Bronchial epithelial cell (primary cell): Measurements from ENCODE around the gene FAM153A. TPM values are rescaled to one million over a fixed set of nuclear protein-coding genes. Genes with fewer than 3 reads are reported as not detected.
"Not testable (repeated sequence)": the region's sequence is repeated elsewhere in the genome, so short reads cannot be mapped to it uniquely, and the experiment has no call there.

Source experiments
- DNase-seq: peaks from one replicate; pipeline ENCODE4 v3.0.0-alpha.2; 2010; ENCODE audit warnings: low read depth
- FAIRE-seq: peaks from 2 replicates; lab custom pipeline; 2011; peaks lifted over from hg19 to GRCh38; lab: Jason Lieb, UNC
- H3K27me3 ChIP-seq: 2 replicates; pipeline ENCODE4 v1.5.1; 2011; ENCODE audit warnings: low read length; ENCODE audit not compliant: control insufficient read depth, insufficient read depth
- H3K36me3 ChIP-seq: 2 replicates; pipeline ENCODE4 v1.5.1; 2011; ENCODE audit warnings: low read length; ENCODE audit not compliant: control insufficient read depth, insufficient read depth
- H3K4me3 ChIP-seq: 2 replicates; pipeline ENCODE4 v1.5.1; 2011; ENCODE audit warnings: mild to moderate bottlenecking, low read depth, low read length, control low read depth
- total RNA-seq: library from RNA; depleted of rRNA; stranded (reverse); fragments of >200 nt; gene quantifications from 2 replicates; pipeline ENCODE4 v1.2.1, GENCODE V29; 2014

The FAM153A gene
- total RNA-seq, 1 donor from 2014 or later, result 0.26 TPM

GRCh38 chr5:177695356-177695930 is 87.3 kb downstream of the FAM153A start:
- not testable (repeated sequence) for H3K36me3 ChIP-seq, H3K4me3 ChIP-seq, DNase-seq, FAIRE-seq, H3K27me3 ChIP-seq

- not testable (repeated sequence) for DNase-seq, H3K36me3 ChIP-seq, FAIRE-seq, H3K27me3 ChIP-seq, H3K4me3 ChIP-seq
These were observed 88.2 kb downstream of the FAM153A start for GRCh38 chr5:177694518-177694835.

GRCh38 chr5:177693671-177694517 is 88.8 kb downstream of the FAM153A start:
- DNase-seq, H3K36me3 ChIP-seq, H3K4me3 ChIP-seq, H3K27me3 ChIP-seq: not testable (repeated sequence)
- FAIRE-seq, result peak; percentile 43

GRCh38 chr5:177692969-177693368 is 89.7 kb downstream of the FAM153A start:
- FAIRE-seq, DNase-seq, H3K27me3 ChIP-seq, H3K36me3 ChIP-seq, H3K4me3 ChIP-seq: not testable (repeated sequence)

GRCh38 chr5:177692507-177692906 is 90.2 kb downstream of the FAM153A start:
- not testable (repeated sequence) for H3K36me3 ChIP-seq, FAIRE-seq, H3K27me3 ChIP-seq, H3K4me3 ChIP-seq, DNase-seq

- H3K36me3 ChIP-seq, H3K27me3 ChIP-seq, DNase-seq, FAIRE-seq, H3K4me3 ChIP-seq: not testable (repeated sequence)
These were observed 93.6 kb downstream of the FAM153A start for GRCh38 chr5:177689011-177689610.

GRCh38 chr5:177688091-177688490 is 94.6 kb downstream of the FAM153A start:
- H3K4me3 ChIP-seq, FAIRE-seq, DNase-seq, H3K27me3 ChIP-seq, H3K36me3 ChIP-seq: not testable (repeated sequence)

- H3K36me3 ChIP-seq, H3K4me3 ChIP-seq, H3K27me3 ChIP-seq, FAIRE-seq, DNase-seq: not testable (repeated sequence)
These were observed 100.8 kb downstream of the FAM153A start for GRCh38 chr5:177681920-177682319.

Other genes starting within 250 kb of the FAM153A start
- 14.0 and 17.2 TPM in 2 replicates for gene FAM193B, start 228.3 kb downstream of the FAM153A start, total RNA-seq
- gene TMED9, start 190.7 kb downstream of the FAM153A start, total RNA-seq, result 184 and 203 TPM in 2 replicates
- gene B4GALT7, start 182.8 kb downstream of the FAM153A start, total RNA-seq, result 35.8 and 36.9 TPM in 2 replicates
- gene PROP1, start 213.3 kb upstream of the FAM153A start, total RNA-seq, result not detected in 2 replicates